Measurements from ENCODE around the gene CFAP57. TPM values are rescaled to one million over a fixed set of nuclear protein-coding genes. Genes with fewer than 3 reads are reported as not detected.

The CFAP57 gene
- total and polyA plus RNA-seq, 2 of the 8 experiments (the other 6 are each of a cell fraction or from before 2014, with no cell fraction given): 0.20 to 0.80 TPM

- H4K5ac ChIP-seq (ENCODE audit: insufficient read length, low read depth, low read length): no peak overlapping the region
- POLR2A ChIA-PET (ENCODE audit: partially characterized antibody): interaction anchor here (0.7 to 4.4 kb wide), 5 partner anchors 10 to 73 kb away, joined by 3 to 31 read pairs (median 12); partner anchors contain the start of genes CDC20 and TMEM125
- H3K4ac ChIP-seq (replicated peaks; ENCODE audit: insufficient read length, low read depth, low read length): peak overlapping the region; percentile 46
- H3K4me3 ChIP-seq (ENCODE audit: extremely low read depth in 1 of 4, insufficient read depth in 2 of 4, low read depth in 3 of 4, low read length in 4 of 4): peak overlapping the region; percentile 41 to 64 (median 60)
- H2BK120ac ChIP-seq (replicated peaks; ENCODE audit: low read depth, low read length): no peak overlapping the region
- DNase-seq (ENCODE audit: low read depth in 1 of 2, low spot score in 2 of 2): no peak
- H3K27me3 ChIP-seq (replicated peaks in 1 of 4; ENCODE audit: control insufficient read depth in 3 of 4, extremely low read depth in 1 of 4, insufficient read depth in 3 of 4, low read length in 3 of 4): no peaks in the 10 kb centered on the region; a peak in 1 of 7 replicates
- H3K36me3 ChIP-seq (ENCODE audit: control insufficient read depth in 2 of 4, insufficient read depth in 4 of 4, low read length in 3 of 4): no peaks in the 10 kb centered on the region
- H2AFZ ChIP-seq (ENCODE audit: low read length): no peak overlapping the region
- no peak overlapping the region for H3K14ac ChIP-seq (ENCODE audit: insufficient read length)
- no peaks in the 10 kb centered on the region for H3K9me3 ChIP-seq (ENCODE audit: insufficient read depth in 2 of 2, low read depth in 1 of 2, low read length in 1 of 2)
- 80% methylated on average over 12 of the region's 12 CpGs; no CpG with 5 or more reads in 1 of the 2 experiments for WGBS, 2 experiments (ENCODE audit: extremely low coverage in 1 of 2, insufficient coverage in 1 of 2, insufficient read length in 1 of 2, insufficient replicate concordance in 2 of 2, low coverage in 1 of 2, low lambda C conversion rate in 2 of 2, missing lambda C conversion rate in 1 of 2)
- H2AK5ac ChIP-seq (ENCODE audit: low read depth, low read length): peak overlapping the region; percentile 96
- no peaks in the 10 kb centered on the region for H4K20me1 ChIP-seq (replicated peaks in 1 of 2; ENCODE audit: control insufficient read depth in 1 of 2, insufficient read depth in 2 of 2, low read length in 2 of 2)
- H3K27ac ChIP-seq (ENCODE audit: low read depth, low read length): peak overlapping the region; percentile 7; the same call in 1 of the 2 replicates
- H2BK5ac ChIP-seq (ENCODE audit: low read depth, low read length): peak overlapping the region; percentile 90
- H3K4me2 ChIP-seq (ENCODE audit: insufficient read depth in 1 of 2, low read depth in 2 of 2, low read length in 2 of 2): peak overlapping the region; percentile 72 to 99
- H3K9ac ChIP-seq (replicated peaks in 1 of 4; ENCODE audit: extremely low read depth in 1 of 4, low read depth in 3 of 4, low read length in 3 of 4): peak overlapping the region in 1 of 4 experiments; percentile 76; a peak in 2 of 7 replicates
- H3K18ac ChIP-seq (ENCODE audit: extremely low read depth, low read length): peak overlapping the region; percentile 51
- H2BK12ac ChIP-seq (ENCODE audit: low read depth, low read length): peak overlapping the region; percentile 97
- peak overlapping the region; percentile 68; the same call in 1 of the 2 replicates for H4K8ac ChIP-seq (ENCODE audit: extremely low read depth, insufficient read depth, low read length)
- H3K23me2 ChIP-seq (ENCODE audit: low read depth, low read length): peaks cover 3% of the 10 kb centered on the region; the same call in 1 of the 2 replicates
- H3K79me1 ChIP-seq (ENCODE audit: low read depth, low read length): no peaks in the 10 kb centered on the region; the same call in none of the 2 replicates
- H3K4me1 ChIP-seq (replicated peaks in 1 of 4; ENCODE audit: control insufficient read depth in 3 of 4, insufficient read depth in 4 of 4, low read length in 3 of 4): peaks cover 0 to 15% (median 12%) of the 10 kb centered on the region in 4 experiments; a peak in 6 of 7 replicates
- H2BK20ac ChIP-seq (ENCODE audit: low read length): peak overlapping the region; percentile 21; the same call in 1 of the 2 replicates
- FAIRE-seq: no peak
- H3K23ac ChIP-seq (ENCODE audit: insufficient read length): no peak overlapping the region
- H3K56ac ChIP-seq (replicated peaks; ENCODE audit: insufficient read length, low read depth, low read length): no peak overlapping the region
- CTCF ChIA-PET (ENCODE audit: partially characterized antibody): interaction anchor here (0.6 to 3.8 kb wide), 19 partner anchors 7 to 370 kb away, joined by 3 to 26 read pairs (median 6); partner anchors contain the start of gene TMEM125
- TF ChIP-seq KDM1A (IDR thresholded peaks at IDR 0.05; ENCODE audit: borderline replicate concordance, low read length) (no peak), SRF (IDR thresholded peaks at IDR 0.05; ENCODE audit: low read depth, low read length) (no peak), GABPA (IDR thresholded peaks at IDR 0.05; ENCODE audit: borderline replicate concordance, insufficient read depth, low read length) (no peak)
- H3K79me2 ChIP-seq (ENCODE audit: control insufficient read depth in 1 of 2, insufficient read depth in 2 of 2, low read length in 2 of 2): no peaks in the 10 kb centered on the region
- peak overlapping the region; percentile 99 for H2BK15ac ChIP-seq (ENCODE audit: low read length)
- H4K91ac ChIP-seq (replicated peaks; ENCODE audit: insufficient read length, low read length): peak overlapping the region; percentile 76
Observed at GRCh38 chr1:43284546-43285110, 112.5 kb downstream of the CFAP57 start.

Data from H1 (cell line).